GM12878 (cell line): ENCODE data around the gene PABPC1L. TPM values are rescaled to one million over a fixed set of nuclear protein-coding genes. Genes with fewer than 3 reads are reported as not detected.

ENCODE experiments used
- ATAC-seq: fragments of 200-7000 bp; cut with Tn5 transposase; 3 replicates; pipeline ENCODE4 v1.9.1; 2020; ENCODE audit warnings: mild to moderate bottlenecking, moderate library complexity
- BruUV-seq: library from RNA; stranded (reverse); fragments of 400-500 nt; replicated peaks from 2 replicates; lab custom pipeline; 2021; lab: Mats Ljungman, UMichigan
- CTCF ChIA-PET: fragments of 300-600 bp; sonication (Branson Sonifier 250); formaldehyde crosslinking; extraction: SDS; loops from one replicate; lab custom pipeline; 2021; ENCODE audit warnings: inconsistent platforms; lab: Yijun Ruan, JAX
- POLR2A ChIA-PET: fragments of 350-600 bp; formaldehyde crosslinking; extraction: SDS; loops from one replicate; lab custom pipeline; 2021; ENCODE audit warnings: inconsistent platforms; lab: Charles Lee
- RAD21 ChIA-PET: fragments of 300-600 bp; sonication (Branson Sonifier 250); formaldehyde crosslinking; loops from one replicate; lab custom pipeline; 2023; ENCODE audit warnings: antibody characterized with exemption; ENCODE audit not compliant: unreplicated experiment; lab: Charles Lee
- SMC1A ChIA-PET: fragments of 300-600 bp; sonication (Branson Sonifier 250); formaldehyde crosslinking; loops from one replicate; lab custom pipeline; 2023; ENCODE audit not compliant: unreplicated experiment, uncharacterized antibody; lab: Charles Lee
- DNase-seq: peaks from one replicate; pipeline ENCODE4 v3.0.0-alpha.2; 2011; ENCODE audit warnings: low read depth, low spot score
- FAIRE-seq: peaks from 3 replicates; lab custom pipeline; 2011; peaks lifted over from hg19 to GRCh38; lab: Jason Lieb, UNC
- H2AFZ ChIP-seq: 2 replicates; pipeline ENCODE4 v1.6.0; 2011; ENCODE audit warnings: low read depth, low read length, control low read depth; ENCODE audit not compliant: control insufficient read depth
- H3K27ac ChIP-seq: 2 replicates; pipeline ENCODE4 v1.5.1; 2011; ENCODE audit warnings: control low read depth; ENCODE audit not compliant: control insufficient read depth, insufficient read depth
- H3K27me3 ChIP-seq, 2 experiments: replicated peaks in 1 of 2; 2 replicates each; pipeline versions ENCODE4 v1.6.0 to v1.6.1; 2011; ENCODE audit warnings: low read length in 1 of 2; ENCODE audit not compliant: control insufficient read depth in 2 of 2, insufficient read depth in 2 of 2
- H3K36me3 ChIP-seq, 2 experiments: 2 replicates each; pipeline ENCODE4 v1.5.1; 2011; ENCODE audit warnings: low read length in 1 of 2; ENCODE audit not compliant: control insufficient read depth in 2 of 2, insufficient read depth in 2 of 2
- H3K4me1 ChIP-seq: 2 replicates; pipeline ENCODE4 v1.6.1; 2011; ENCODE audit warnings: mild to moderate bottlenecking, low read length, moderate library complexity, mixed read lengths; ENCODE audit not compliant: control insufficient read depth, insufficient read depth
- H3K4me2 ChIP-seq: 2 replicates; pipeline ENCODE4 v1.6.0; 2011; ENCODE audit warnings: control low read depth; ENCODE audit not compliant: control insufficient read depth, insufficient read depth
- H3K4me3 ChIP-seq: fragments of 200-600 bp; sonication (generic); 2 replicates; pipeline ENCODE4 v1.5.1; 2016
- H3K79me2 ChIP-seq: 2 replicates; pipeline ENCODE4 v1.6.0; 2011; ENCODE audit warnings: low read length; ENCODE audit not compliant: control insufficient read depth, insufficient read depth
- H3K9ac ChIP-seq: 2 replicates; pipeline ENCODE4 v1.8.0; 2011; ENCODE audit warnings: low read length, control low read depth, mixed read lengths; ENCODE audit not compliant: control insufficient read depth, insufficient read depth
- H3K9me3 ChIP-seq: replicated peaks from 3 replicates; pipeline ENCODE4 v1.5.1; 2011; ENCODE audit warnings: mild to moderate bottlenecking, low read length; ENCODE audit not compliant: control insufficient read depth, insufficient read depth
- H4K20me1 ChIP-seq: 2 replicates; pipeline ENCODE4 v1.6.0; 2011; ENCODE audit not compliant: control insufficient read depth, insufficient read depth
- CTCF ChIP-seq, 3 experiments: IDR thresholded peaks in 2 of 3; conservative IDR thresholded peaks in 1 of 3; 2 replicates each; pipeline ENCODE4 v1.5.1; 2011; ENCODE audit warnings: low read depth in 3 of 3, low read length in 3 of 3, mild to moderate bottlenecking in 3 of 3, control low read depth in 2 of 3, moderate library complexity in 2 of 3, inconsistent platforms in 1 of 3, mixed read lengths in 1 of 3; ENCODE audit not compliant: control insufficient read depth in 2 of 3, insufficient read depth in 1 of 3; ENCODE audit errors: extremely low read depth in 1 of 3
- TARDBP ChIP-seq: IDR thresholded peaks from 2 replicates; pipeline ENCODE4 v1.6.1; 2016; ENCODE audit warnings: borderline replicate concordance
- WGBS: methylation state at CpG from one replicate; pipeline ENCODE4 v1.1.6; 2016; ENCODE audit warnings: low lambda C conversion rate; ENCODE audit not compliant: insufficient replicate concordance, insufficient coverage; ENCODE audit errors: missing lambda C conversion rate; 5-methylcytosine and 5-hydroxymethylcytosine counted together
- in situ Hi-C: fragments of 300-500 bp; cut with MboI; formaldehyde crosslinking; loops from 9 replicates; pipeline ENCODE4 v1.14.3; 2018; ENCODE audit warnings: mixed read lengths
- intact Hi-C: fragments of 100-400 bp; cut with micrococcal nuclease; formaldehyde crosslinking; loops from one replicate; pipeline ENCODE4 v1.14.2; 2022; ENCODE audit not compliant: unreplicated experiment
- polyA plus RNA-seq, 11 experiments: library from polyadenylated mRNA; depleted of rRNA in 4 of 11; unstranded in 6 of 11; stranded (reverse) in 5 of 11; fragments of >200 nt; fragmentation: Nextera tagmentation in 4 of 11; fragmentation: Illumina TruSeq in 1 of 11; extraction: Ambion mirVana in 4 of 11; extraction: Trizol in 1 of 11; gene quantifications; 1 replicate in 1 of 11; 2 replicates in 10 of 11; pipeline versions ENCODE4 v1.2.1 to v1.2.3, GENCODE V29; 2011 to 2016; ENCODE audit warnings: inconsistent platforms in 2 of 11, missing spikeins in 2 of 11, low read depth in 1 of 11
- total RNA-seq, 4 experiments: library from RNA; depleted of rRNA in 3 of 4; stranded (reverse); fragments of >200 nt in 3 of 4; fragmentation: Illumina TruSeq in 1 of 4; extraction: Trizol in 1 of 4; gene quantifications; 2 replicates each; pipeline versions ENCODE4 v1.2.1 to v1.2.3, GENCODE V29; 2013 to 2021

Gene PABPC1L
- total and polyA plus RNA-seq, 10 of the 15 experiments (the other 5 are each of a cell fraction or from before 2014, with no cell fraction given) = 6.1 to 66.8 (median 11.9) TPM

DNA sequence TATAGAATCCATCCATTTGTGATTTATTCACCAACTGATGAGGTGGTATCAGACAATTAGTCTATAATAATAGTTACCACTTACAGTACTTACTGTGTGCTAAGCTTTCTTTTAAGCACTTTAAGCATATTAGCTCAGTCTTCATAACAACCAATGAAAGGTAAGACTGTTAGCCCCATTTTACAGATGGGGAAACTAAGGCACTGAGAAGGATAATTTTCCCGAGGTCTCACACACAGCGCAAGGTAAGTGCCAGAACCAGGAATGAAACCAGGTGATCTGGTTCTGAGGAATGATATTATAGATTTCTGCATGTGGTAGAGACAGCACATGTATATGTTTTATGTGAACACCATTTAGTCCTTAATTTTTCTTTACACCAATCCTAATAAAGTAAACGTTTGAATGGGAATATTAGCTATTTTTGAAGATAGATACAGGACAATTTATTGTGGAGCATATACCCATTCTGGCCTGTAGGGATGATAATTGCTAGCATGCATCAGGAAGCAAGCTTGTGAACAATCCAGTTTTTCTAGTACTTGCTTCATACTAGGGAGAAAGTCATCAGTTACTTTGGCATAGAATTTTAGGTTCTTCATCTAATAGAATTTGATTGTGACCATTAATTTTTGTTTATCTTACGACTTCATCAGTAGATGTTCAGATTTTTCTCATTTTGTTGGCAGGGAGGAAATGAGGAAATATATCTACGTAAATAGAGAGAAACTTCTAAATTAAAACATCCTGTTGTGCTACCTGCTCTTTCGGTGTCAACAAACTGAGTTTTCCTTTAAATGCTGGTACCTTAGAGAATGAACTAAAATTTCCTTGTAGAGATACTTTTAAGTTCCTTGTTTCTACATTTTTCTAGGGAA, 21.4 kb upstream of the PABPC1L start:
- H3K9ac ChIP-seq = peak overlapping the region; percentile 38
- peak in 2 of 3 experiments; percentile 23 to 34; a peak in 1 of 6 replicates for TF ChIP-seq CTCF (IDR thresholded peaks at IDR 0.05 in 2 of 3, conservative IDR thresholded peaks at IDR 0.05 in 1 of 3; ENCODE audit: control insufficient read depth in 2 of 3, extremely low read depth in 1 of 3, insufficient read depth in 1 of 3, low read depth in 3 of 3, low read length in 3 of 3)
- TF ChIP-seq TARDBP = no peak
- intact Hi-C loops = no loop called here
- BruUV-seq = no TSS peak
- peaks cover 82% of the 10 kb centered on the region for H3K79me2 ChIP-seq
- H3K27ac ChIP-seq = peak overlapping the region; percentile 53
- no peak for ATAC-seq
- H3K36me3 ChIP-seq = peaks cover 0 to 16% of the 10 kb centered on the region in 2 experiments; a peak in 2 of 4 replicates
- ChIA-PET RAD21 (interaction anchor here (1.8 kb wide), 1 partner anchor 21 kb away, joined by 6 read pairs; the partner anchor contains the start of gene PABPC1L), POLR2A (interaction anchor here (0.6 to 2.1 kb wide), 7 partner anchors 11 to 202 kb away, joined by 3 to 6 read pairs (median 4); partner anchors contain the start of genes STK4 and TOMM34), SMC1A (interaction anchor here (0.9 to 2.2 kb wide), 7 partner anchors 9 to 162 kb away, joined by 3 to 10 read pairs (median 4); no protein-coding TSS in a partner anchor), CTCF (interaction anchor here (0.7 to 1.9 kb wide), 12 partner anchors 9 to 411 kb away, joined by 3 to 11 read pairs (median 3); partner anchors contain the start of gene PABPC1L)
- DNase-seq = no peak
- no peak overlapping the region for H2AFZ ChIP-seq
- WGBS = 17% methylated on average over 6 of the region's 6 CpGs
- H3K9me3 ChIP-seq = no peaks in the 10 kb centered on the region
- no peak for FAIRE-seq
- no peaks in the 10 kb centered on the region for H3K27me3 ChIP-seq
- in situ Hi-C loops = no loop called here
- peak overlapping the region; percentile 97 for H3K4me3 ChIP-seq
- peaks cover 17% of the 10 kb centered on the region for H3K4me1 ChIP-seq
- peak overlapping the region; percentile 95 for H3K4me2 ChIP-seq
- peaks cover 10% of the 10 kb centered on the region for H4K20me1 ChIP-seq
